Stimulated activated CD8-positive, alpha-beta memory T cell treated with anti-CD3 and anti-CD28 coated beads, Interleukin-7, amount 100 ng/mL, for 4 hours (primary cell): Measurements from ENCODE around the gene MEDAG.

Source experiments
- DNase-seq, 2 donors: peaks; one replicate each; pipeline ENCODE4 v3.0.0-alpha.2; 2020; ENCODE audit warnings: low read depth in 2 of 2

The MEDAG gene

DNA sequence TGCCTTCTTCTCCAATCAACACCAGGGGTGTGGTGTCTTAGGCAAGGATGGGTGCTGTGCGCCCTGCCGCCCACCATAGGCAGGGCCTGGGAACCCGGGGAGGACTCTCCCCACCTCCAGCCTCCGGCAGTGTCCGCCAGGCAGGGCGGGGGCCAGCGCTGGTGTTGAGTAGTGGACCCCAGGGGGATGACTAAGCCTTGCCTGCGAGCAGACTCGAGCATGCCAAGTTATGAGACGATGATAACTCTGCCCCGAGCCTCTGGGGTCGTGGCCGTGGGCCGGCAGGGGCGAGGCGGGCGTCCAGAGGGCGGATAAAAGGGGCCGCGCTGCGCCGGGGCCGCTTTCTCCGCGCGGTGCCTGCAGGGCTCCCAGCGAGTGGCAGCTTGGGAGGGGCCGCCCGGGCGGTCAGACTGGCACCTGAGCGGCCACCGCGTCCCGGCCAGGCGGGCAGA lies at the start of gene MEDAG:
MEDAG (plus strand) TSS at position 340 of the 452 bp plus-strand sequence. CDS start 245 bp downstream, outside the sequence.
- no peak for DNase-seq

DNA sequence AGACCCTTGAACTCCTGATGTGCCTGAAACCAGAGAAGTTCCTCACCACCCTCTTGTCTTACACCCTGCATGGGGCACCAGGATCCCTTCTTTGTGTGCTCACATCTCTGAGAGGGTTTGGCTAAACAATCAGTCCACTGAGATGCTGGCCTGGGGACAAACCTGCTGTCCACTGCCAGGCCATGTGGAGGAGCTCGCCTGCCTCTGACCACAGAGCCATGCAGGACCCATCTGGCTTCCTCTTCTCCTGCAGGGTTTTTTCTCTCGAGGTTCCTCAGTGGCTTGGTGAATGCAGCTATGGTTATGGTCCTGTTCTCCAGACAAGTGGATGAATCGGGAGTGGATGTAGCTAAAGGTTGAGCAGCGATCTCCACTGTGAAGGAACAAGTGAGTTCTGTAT lies 49.1 kb upstream of the MEDAG start:
- DNase-seq = no peak

DNA sequence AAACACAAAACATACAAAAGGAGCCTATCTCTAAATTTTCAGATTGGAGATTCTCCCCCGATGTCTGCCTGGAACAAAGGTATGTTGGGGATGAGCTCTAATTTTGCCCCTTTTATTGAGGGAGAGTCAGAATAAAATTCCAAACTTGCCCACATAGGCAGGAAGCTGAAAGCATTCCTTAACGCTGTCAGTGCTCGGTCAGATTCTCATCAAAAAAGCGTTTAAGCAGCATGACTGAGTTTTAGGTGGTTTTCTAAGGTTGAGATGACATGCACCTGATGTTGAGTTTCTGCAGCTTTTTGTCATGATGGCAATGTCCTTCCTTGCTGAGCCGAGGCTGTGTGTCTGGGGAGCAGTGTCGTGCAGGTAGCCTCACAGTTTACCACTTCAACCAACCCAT lies 48.4 kb upstream of the MEDAG start:
- DNase-seq = no peak

DNA sequence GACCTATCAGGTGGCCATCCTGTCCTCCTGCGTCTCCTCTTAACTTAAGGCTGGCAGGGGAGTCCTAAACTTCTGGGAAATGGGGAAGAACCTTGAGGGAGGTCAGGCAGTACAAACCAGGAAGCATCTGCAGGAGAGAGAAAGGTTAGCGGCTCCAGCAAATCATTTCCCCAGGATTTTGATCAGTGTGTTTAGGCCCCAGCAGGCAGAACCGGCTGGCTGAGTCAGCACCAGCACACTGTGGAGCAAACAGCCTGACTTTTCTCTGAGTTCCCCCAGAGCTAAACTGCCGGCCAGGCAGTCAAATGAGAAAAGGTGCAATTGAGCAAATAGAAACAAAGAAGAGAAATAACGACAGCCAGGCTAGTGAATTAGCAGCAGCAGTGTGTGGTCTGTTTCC lies 46.7 kb upstream of the MEDAG start:
- DNase-seq = no peak

DNA sequence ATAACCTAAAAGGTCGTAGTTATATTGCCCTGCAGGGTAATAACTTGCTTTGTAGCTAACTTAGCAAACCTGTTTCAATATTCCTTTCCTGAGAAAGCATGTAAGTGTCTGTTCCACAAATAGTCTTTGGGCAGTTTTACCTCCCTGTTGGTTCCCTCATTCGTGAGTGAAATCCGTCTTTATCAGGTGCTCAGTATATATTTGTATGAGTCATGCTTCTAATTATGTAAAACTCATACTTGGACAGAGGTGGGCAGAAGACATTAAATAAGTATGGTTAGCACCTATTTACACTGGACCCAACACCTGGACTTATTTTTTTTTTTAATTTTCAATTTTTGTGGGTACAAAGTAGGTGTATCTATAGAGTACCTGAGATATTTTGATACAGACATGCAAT lies 44.9 kb upstream of the MEDAG start:
- DNase-seq = no peak

DNA sequence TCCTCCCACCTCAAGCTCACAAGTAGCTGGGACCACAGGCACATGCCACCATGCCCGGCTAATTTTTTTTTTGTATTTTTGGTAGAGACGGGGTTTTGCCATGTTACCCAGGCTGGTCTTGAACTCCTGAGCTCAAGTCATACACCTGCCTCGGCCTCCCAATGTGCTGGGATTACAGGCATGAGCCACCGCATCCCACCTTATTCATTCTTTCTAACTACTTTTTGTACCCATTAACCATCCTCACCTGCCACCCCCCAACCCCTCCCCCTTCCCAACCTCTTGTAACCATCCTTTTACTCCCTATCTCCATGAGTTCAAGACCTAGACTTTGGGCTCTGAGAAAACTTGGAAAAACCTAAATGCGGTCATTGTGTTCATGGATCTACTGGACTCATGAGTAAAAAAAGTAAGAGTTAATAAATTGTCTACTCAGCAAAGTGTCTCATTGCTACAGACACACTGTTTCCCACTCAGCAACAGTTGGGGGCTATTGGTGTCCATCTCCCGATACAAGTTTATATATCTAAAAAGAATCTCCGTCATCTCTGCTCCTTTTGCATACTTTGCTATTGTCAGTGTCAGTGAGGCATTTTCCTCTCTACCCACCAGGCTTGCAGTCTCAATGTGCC lies 44.1 kb upstream of the MEDAG start:
- no peak for DNase-seq

DNA sequence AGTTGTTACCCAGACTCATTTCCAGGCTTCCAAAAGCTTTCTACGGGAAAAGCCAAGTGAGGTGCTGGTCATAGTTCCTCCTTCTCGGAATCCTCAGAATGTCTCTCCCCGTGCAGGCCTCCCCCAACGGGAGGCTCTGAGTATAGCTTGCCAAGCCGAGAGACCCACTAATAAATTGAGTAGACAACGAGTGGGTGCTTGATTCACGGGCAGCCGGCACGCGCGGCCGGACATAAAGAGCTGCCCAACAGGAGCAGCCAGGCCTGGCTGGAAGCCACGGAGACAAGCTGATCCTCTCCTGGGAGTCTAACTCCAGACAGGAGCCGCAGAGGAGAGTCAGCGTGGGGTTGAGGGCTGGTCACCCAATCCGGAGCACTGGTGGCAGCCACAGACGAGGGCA lies 43.4 kb upstream of the MEDAG start:
- DNase-seq = no peak

DNA sequence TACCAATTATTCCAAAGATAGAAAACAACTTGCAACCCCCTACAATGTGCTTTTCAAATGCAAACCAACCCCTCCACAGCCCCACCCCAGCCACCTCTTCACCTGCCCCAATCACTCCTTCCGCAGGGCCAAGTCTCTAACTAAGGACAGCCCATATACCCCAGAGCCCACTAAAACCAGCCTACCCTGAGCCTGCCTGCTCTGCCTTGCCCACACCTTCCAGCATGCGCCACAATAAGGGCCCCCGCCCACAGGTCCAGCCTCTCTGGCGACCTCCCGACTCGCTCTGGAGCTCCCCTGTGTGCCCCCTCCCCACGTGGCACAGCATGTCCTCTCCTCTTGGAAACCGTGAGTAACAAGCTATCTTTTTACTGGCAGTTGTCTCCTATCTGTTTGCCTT lies 42.8 kb upstream of the MEDAG start:
- DNase-seq = no peak

DNA sequence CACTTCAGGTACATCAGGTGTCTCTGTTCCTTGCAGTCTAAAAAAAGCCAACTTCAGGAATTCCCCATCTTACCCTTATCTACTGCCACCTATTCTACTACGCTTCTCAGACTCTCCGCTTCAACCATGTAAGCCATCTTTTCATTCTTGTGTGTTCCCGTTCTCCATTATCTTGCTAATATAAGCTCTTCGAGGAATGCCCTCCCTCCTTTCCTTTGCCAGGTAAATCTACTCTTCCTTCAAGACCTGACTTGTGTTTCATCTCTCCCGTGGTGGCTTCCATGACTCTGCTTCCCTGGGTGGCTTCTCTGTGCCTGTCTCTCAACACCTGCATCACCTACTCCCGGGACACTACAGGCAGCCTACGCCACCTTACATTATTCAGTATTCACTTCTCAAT lies 42.3 kb upstream of the MEDAG start:
- no peak for DNase-seq

DNA sequence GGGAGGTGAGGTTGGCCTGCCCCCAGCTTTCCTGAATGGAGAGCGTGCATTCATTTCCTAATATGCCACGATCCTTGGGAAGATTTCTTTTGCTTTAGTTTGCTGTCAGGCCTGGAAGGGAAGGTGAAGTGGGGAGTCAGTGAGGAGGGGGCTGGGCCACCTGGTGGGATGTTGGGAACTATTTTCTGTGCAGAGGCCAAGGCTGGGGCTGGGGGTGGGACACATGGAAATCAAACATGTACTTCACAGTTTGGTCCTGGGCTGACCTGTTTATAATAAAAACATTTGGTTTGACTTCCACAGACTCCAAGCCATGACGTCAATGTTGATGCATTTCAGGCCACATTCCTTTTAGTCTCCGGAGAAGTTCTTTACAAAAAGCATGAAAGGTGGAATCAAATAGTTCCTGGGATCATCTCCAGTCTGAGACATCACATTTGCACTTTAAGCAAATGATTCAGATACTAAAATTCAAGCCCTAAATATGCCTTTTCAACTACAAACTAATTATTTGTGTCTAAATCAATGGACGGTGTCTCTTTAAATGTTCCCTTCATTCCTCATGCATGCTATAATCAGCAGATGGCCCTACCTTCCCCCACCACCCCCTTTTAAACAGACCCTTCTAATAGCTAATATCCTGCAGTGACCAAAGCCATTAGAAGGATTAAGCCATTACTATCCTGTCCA lies 41.5 kb upstream of the MEDAG start:
- no peak for DNase-seq

DNA sequence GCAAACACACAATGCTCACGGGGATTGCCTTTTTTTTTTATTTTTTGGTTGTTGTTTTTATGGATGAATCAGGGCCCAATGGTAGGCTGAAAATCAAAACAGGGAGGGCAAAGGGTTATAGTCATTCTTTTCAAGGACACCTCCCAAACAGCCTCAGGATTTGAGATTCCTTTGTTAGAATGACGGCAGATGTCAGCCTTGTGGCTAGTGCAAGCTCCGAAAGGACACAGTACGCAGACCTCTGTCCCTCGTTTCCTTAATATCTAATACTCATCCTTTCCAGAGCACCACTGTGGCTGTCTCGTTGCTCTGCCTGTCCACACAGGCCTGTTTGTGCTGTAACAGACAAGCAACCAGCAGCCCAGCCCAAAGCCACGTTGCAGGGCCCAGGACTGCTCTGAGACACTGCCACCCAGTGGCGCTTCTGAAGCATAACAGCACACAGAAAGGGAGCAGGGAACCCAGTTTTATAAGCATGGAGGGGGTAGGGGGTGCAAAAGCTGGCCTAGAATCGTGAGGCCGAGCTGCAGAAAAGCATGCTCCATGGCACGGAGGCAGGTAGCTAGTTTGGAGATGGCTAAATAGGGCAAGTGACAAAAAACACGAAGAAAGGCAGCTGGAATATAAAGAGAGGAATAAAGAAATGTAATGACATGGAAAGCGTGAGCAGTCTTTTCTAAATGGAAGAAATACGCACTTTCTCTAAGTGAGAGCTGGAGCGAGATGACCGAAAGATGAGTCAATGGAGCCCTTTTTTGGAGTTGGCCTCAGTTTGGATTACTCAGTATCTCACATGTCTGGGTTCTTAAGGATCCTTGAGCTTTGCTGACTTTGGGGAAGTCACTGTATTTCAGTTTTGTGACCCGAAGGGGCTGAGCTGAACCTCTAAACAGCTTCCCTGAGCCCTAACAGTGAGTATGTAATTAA lies 40.7 kb upstream of the MEDAG start:
- DNase-seq = peak; percentile 10 to 29

DNA sequence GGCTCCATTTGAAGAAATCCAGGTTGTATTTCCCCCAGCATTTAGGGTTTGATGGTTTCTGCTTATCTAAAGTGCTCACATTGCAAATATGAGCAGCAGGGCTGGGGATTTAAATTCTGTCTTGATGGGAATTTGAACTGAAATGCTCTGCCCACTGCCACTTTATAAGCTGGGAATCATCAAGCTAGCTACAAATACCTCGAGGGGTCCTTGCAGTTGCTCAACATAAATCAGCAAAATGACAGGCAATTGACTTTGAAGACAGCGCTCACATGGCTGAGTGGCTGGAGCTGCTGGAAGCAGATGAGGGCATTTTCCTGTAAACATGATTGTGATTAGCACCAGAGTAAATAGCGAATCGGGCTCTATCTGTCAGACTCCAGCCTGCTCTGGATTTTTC lies 39.4 kb upstream of the MEDAG start:
- no peak for DNase-seq

DNA sequence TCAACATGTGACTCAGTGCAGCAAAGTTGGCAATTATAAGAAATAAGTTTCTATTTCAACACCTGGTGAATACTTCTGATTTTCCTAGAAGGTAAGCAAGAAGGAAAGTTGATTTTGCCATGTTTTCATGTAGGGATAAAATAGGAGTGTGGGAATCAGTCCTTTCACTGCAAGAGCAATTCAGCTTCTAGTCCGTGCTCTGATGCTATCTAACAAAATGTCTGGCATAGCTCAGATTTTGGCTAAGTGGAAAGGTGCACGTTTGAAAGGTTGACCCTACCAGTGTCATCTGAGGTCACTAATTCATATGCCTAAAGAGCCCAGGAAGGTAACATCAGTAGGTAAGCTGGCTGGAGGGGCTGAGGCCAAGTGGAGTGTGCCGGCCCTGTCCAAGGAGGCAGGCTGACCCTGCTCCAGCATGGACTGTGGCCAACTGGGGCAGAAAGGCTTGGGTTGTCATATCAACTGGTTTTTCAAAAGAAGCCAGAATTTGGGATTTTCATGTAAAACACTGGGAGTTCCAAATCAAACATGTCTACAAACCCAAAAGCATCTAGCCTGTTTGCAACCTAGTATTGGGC lies 38.9 kb upstream of the MEDAG start:
- no peak for DNase-seq

DNA sequence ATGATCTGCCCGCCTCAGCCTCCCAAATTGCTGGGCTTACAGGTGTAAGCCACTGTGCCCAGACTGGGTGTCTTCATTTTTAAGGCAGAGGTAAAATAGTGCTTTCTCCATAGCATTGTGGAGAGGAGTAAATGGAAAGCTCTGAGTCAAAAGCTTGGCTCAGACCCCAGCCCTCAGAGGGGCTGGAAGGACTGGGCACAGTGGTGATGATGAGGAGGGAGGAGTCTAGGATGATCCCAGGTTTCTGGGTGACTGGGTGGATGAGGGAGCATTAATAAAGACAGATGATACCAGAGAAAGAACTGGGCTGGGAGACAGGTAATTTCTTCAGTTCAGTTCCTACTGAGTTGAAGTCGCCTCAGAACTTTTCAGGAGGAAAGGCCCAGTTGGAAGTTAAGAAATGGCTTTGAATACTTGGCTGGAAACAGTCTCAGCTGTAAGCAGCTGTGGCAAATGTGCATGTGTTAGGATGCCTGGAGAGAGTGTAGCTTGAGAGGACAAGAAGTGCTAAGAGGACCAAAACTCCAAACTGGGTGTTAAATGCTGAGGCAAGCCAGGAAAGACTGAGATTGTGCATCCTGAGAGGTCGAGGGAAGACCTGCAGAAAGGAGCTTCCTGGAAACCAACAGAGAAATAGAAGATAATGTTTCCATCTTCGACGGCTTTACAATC lies 37.1 kb upstream of the MEDAG start:
- no peak for DNase-seq

DNA sequence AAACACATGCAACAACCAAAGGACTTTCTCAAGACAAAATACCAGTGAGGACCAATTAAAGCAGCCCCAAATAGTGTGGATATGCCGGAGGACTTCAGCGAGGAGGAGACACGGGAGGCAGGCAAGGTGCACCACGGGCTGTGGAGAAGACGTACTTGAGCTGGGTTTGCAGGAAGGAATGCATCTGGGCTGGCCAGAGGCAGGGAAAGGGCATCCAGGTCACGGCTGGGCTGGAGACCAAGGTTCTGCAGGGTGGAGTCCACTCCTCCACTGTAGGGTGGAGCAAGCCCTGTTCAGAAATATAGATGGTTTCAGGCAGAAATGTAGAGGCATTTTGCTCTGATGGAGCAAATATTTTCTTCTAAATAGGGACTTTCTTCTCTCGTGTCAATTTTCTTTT lies 36.6 kb upstream of the MEDAG start:
- no peak for DNase-seq

DNA sequence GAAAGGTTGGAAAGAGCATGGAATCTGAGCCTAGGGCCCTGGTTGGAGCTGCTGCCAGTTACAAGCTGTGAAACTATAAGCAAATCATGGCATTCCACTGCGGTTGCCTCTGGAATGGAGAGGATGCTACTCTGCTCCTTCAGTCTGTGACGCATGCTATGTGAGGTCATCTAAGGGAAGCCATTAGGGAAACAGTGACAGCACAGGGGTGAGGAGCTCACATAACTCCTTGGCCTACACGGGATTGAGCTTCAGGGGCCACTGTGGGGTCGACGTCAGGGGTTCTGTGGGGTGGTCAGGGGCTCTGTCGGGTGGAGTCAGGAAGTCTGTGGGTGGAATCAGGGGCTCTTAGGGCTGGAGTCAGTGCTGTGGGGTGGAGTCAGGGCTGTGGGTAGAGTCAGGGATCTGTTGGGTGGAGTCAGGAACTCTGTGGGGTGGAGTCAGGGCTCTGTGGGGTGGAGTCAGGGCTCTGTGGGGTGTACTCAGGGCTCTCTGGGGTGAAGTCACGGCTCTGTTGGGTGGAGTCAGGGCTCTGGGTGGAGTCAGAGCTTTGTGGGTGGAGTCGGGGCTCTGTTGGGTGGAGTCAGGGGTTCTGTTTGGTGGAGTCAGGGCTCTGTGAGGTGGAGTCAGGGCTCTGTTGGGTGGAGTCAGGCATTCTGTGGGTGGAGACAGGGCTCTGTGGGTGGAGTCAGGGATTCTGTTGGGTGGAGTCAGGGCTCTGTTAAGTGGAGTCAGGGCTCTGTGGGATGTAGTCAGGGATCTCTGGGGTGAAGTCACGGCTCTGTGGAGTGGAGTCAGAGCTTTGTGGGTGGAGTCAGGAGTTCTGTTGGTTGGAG lies 35.8 kb upstream of the MEDAG start:
- no peak for DNase-seq

DNA sequence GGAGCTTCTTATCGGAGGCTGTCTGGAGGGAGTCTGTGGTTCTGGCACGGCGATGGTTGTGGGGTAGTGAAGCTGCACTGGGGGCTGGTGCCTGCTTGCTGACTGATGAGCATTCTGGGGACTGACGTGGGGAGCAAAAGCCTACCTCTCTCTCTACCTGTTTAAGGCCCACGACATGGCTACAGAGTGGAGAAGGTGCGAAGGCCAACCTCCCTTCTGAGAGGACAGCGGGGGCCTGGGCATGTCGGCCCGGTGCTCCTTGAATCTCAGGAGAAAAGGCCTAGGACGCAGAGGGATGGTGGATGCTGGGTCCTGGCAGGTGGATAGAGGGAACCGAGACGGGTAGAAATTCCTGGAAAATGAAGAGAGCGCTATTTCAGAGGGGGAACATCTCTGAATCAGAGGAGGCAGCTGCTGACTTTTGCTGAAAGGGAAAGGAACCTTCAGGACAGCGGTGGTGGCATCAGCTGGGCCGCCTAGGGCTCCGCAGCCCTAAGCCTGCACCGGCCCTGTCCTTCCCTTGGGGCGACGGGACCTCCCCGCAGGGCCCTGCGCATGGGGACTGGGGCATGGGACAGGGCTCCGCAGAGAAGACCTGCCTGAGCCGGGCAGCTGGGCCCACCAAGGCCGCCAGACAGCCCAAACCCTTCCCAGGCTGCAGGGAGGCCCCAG lies 35.0 kb upstream of the MEDAG start:
- DNase-seq = no peak

DNA sequence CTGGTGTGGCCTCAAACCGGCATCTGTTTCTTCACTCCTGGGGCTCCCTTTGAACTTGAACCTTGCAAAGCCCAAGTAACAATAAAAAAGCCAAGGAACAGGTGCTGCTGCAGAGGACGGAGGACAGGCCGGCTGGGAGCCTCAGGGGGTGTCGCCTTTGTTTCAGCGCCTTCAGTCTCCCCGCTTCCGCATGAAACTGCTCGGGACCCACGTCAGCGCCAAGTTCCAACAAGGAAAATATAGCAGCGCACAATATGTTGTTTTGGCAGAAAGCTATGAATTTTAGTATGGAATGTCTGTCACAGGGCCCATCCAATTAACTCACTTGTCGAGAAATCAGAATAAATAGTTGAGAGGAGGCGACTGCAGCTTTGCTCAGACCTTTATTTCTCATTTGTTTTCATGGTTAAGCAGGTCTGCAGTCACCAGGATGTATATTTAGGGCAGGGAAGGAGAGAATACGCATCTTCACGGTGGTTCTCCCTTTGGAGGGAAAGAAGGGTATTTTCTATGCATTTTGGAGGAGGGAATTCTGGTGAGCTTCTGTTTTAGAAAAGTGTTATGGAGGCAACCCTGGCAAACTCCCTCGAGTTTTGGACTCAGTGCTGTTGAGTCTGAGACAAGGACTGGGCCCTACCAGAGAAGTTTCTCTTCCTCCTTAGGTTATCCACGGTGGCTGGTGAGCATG lies 34.3 kb upstream of the MEDAG start:
- no peak for DNase-seq

DNA sequence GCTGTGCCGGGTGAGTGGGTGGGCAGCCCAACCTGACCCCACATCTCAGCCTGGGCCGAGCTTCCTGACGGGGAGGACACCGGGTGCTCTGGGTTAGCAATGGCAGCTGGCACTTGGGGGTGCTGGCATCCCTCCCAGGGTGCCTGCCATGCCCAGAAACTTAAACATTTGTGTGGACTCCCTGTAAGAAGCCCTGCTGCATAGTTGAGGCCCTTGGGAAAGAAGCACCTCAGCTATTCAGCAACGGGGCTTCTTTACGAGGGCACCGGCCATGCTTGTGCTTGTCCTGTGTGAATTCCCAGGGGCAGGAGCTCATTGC lies 33.8 kb upstream of the MEDAG start:
- DNase-seq = no peak
